WTC11 (cell line): ENCODE measurements around the gene EXO5. TPM values are rescaled to one million over a fixed set of nuclear protein-coding genes. Genes with fewer than 3 reads are reported as not detected.

ENCODE experiments used
- ATF6 ChIP-seq: sonication (generic); formaldehyde crosslinking; IDR thresholded peaks from 2 replicates; pipeline ENCODE4 v1.8.1; 2023; ENCODE audit warnings: mild to moderate bottlenecking, missing genetic modification reagents
- CBFB ChIP-seq: sonication (generic); formaldehyde crosslinking; IDR thresholded peaks from 2 replicates; pipeline ENCODE4 v1.8.1; 2022; ENCODE audit warnings: mild to moderate bottlenecking, low read depth, missing genetic modification reagents
- CREB1 ChIP-seq: sonication (generic); formaldehyde crosslinking; IDR thresholded peaks from 2 replicates; pipeline ENCODE4 v1.8.0; 2023; ENCODE audit warnings: mild to moderate bottlenecking, missing genetic modification reagents
- ELF4 ChIP-seq: sonication (generic); formaldehyde crosslinking; IDR thresholded peaks from 2 replicates; pipeline ENCODE4 v1.8.1; 2022; ENCODE audit warnings: low read depth, mild to moderate bottlenecking, moderate library complexity, missing genetic modification reagents
- EMX1 ChIP-seq: fragments of 250-450 bp; sonication (Bioruptor Pico); IDR thresholded peaks from 2 replicates; pipeline ENCODE4 v1.8.0; 2021; ENCODE audit warnings: mild to moderate bottlenecking
- FOXK1 ChIP-seq: sonication (generic); formaldehyde crosslinking; IDR thresholded peaks from 2 replicates; pipeline ENCODE4 v1.8.0; 2022; ENCODE audit warnings: mild to moderate bottlenecking, moderate library complexity, missing genetic modification reagents
- GRHL2 ChIP-seq: fragments of 250-450 bp; sonication (Bioruptor Pico); IDR thresholded peaks from 2 replicates; pipeline ENCODE4 v1.8.0; 2022; ENCODE audit warnings: mild to moderate bottlenecking, moderate library complexity; ENCODE audit not compliant: insufficient replicate concordance, severe bottlenecking
- HMGXB4 ChIP-seq: sonication (generic); formaldehyde crosslinking; IDR thresholded peaks from 2 replicates; pipeline ENCODE4 v1.8.1; 2023; ENCODE audit warnings: mild to moderate bottlenecking, moderate library complexity, missing genetic modification reagents
- MXD4 ChIP-seq: fragments of 250-450 bp; sonication (Bioruptor Pico); IDR thresholded peaks from 2 replicates; pipeline ENCODE4 v1.8.0; 2021; ENCODE audit warnings: mild to moderate bottlenecking, moderate library complexity, borderline replicate concordance
- NFATC4 ChIP-seq: fragments of 250-450 bp; sonication (Bioruptor Pico); IDR thresholded peaks from 2 replicates; pipeline ENCODE4 v1.9.0; 2021; ENCODE audit warnings: mild to moderate bottlenecking
- NR1H2 ChIP-seq: sonication (generic); formaldehyde crosslinking; IDR thresholded peaks from 2 replicates; pipeline ENCODE4 v1.9.0; 2021; ENCODE audit warnings: mild to moderate bottlenecking, moderate library complexity, missing genetic modification reagents
- NR2C2 ChIP-seq: sonication (generic); formaldehyde crosslinking; IDR thresholded peaks from 2 replicates; pipeline ENCODE4 v1.8.0; 2022; ENCODE audit warnings: mild to moderate bottlenecking, missing genetic modification reagents
- NR3C1 ChIP-seq: sonication (generic); formaldehyde crosslinking; conservative IDR thresholded peaks from 2 replicates; pipeline ENCODE4 v1.8.1; 2023; ENCODE audit warnings: low read depth, mild to moderate bottlenecking, missing genetic modification reagents
- OVOL2 ChIP-seq: fragments of 250-450 bp; sonication (Bioruptor Pico); IDR thresholded peaks from 2 replicates; pipeline ENCODE4 v1.9.0; 2021; ENCODE audit warnings: mild to moderate bottlenecking, borderline replicate concordance
- RELA ChIP-seq: sonication (generic); formaldehyde crosslinking; IDR thresholded peaks from 2 replicates; pipeline ENCODE4 v1.8.1; 2022; ENCODE audit warnings: missing genetic modification reagents, mild to moderate bottlenecking, borderline replicate concordance
- TEAD1 ChIP-seq: sonication (generic); formaldehyde crosslinking; IDR thresholded peaks from 2 replicates; pipeline ENCODE4 v1.8.0; 2022; ENCODE audit warnings: mild to moderate bottlenecking, missing genetic modification reagents
- USF2 ChIP-seq: sonication (generic); formaldehyde crosslinking; IDR thresholded peaks from 2 replicates; pipeline ENCODE4 v1.8.1; 2023; ENCODE audit warnings: mild to moderate bottlenecking, missing genetic modification reagents, moderate library complexity
- ZBTB21 ChIP-seq: sonication (generic); formaldehyde crosslinking; IDR thresholded peaks from 2 replicates; pipeline ENCODE4 v1.8.1; 2023; ENCODE audit warnings: mild to moderate bottlenecking, missing genetic modification reagents, borderline replicate concordance
- ZNF281 ChIP-seq: sonication (generic); formaldehyde crosslinking; IDR thresholded peaks from 2 replicates; pipeline ENCODE4 v1.8.0; 2023; ENCODE audit warnings: mild to moderate bottlenecking, missing genetic modification reagents
- ZNF416 ChIP-seq: fragments of 250-450 bp; sonication (Bioruptor Pico); IDR thresholded peaks from 2 replicates; pipeline ENCODE4 v1.9.0; 2021; ENCODE audit warnings: mild to moderate bottlenecking, inconsistent platforms
- ZNF512 ChIP-seq: sonication (generic); formaldehyde crosslinking; IDR thresholded peaks from 2 replicates; pipeline ENCODE4 v1.8.1; 2022; ENCODE audit warnings: missing genetic modification reagents, borderline replicate concordance
- total RNA-seq: library from RNA; stranded (reverse); gene quantifications from 3 replicates; pipeline ENCODE4 v1.2.3, GENCODE V29; 2021
- TF ChIP-seq, protein P1 (sequence below): sonication (generic); formaldehyde crosslinking; IDR thresholded peaks from 2 replicates; pipeline ENCODE4 v1.8.1; 2022; ENCODE audit warnings: low read depth, missing genetic modification reagents, borderline replicate concordance
- TF ChIP-seq, protein P2 (sequence below): fragments of 250-450 bp; sonication (Bioruptor Pico); IDR thresholded peaks from 2 replicates; pipeline ENCODE4 v1.8.0; 2021; ENCODE audit warnings: mild to moderate bottlenecking

The EXO5 gene
- total RNA-seq, 1 experiment from 2014 or later: 5.5 TPM

DNA sequence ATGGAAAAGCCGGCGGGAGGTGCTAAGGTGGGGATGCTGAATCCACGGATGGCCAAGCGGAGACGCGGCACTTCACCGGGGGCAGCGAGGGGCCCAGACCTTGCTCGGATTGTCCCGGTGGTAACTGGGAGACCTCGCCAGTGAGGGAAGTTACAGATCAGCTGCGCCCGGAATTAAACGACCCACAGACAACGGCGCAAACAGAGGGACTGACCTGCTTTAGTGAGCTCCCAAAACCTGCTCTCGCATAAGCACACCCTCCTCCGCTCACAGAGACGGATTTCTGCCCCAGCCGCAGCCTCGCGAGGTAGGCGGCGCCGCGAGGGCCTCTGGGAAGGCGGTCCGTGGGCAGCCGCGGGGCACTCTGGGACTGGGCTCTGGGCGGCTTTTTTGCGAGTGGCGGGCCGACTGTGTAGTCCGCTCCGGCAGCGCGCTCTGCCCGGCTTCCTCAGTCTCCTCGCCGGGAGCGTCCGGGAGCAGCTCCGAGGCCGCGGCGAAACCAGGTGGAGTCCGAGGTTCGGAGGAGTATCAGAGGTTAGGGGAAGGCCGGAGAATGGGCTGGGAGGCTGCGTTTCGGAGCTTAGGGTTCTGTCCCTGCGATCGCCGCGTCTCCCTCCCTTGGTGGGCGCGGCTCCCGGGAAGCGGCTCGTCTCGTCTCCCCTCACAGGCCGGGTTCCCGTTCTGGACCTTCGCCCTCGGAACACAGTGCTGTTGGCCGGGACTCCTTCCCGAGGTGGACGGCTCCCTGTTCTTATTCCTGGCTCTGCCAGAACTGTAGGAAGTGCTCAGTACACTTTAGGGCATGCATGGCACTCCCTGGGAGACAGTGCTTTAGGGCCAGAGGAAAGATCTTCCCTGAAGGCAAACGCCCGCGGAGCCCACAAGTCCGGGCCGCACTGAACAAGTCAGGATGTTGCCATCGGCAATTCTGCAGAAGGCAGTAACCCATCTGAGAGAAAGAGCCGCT lies at the start of gene EXO5 (continued):
- TF ChIP-seq, protein P1, sequence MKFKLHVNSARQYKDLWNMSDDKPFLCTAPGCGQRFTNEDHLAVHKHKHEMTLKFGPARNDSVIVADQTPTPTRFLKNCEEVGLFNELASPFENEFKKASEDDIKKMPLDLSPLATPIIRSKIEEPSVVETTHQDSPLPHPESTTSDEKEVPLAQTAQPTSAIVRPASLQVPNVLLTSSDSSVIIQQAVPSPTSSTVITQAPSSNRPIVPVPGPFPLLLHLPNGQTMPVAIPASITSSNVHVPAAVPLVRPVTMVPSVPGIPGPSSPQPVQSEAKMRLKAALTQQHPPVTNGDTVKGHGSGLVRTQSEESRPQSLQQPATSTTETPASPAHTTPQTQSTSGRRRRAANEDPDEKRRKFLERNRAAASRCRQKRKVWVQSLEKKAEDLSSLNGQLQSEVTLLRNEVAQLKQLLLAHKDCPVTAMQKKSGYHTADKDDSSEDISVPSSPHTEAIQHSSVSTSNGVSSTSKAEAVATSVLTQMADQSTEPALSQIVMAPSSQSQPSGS (CRISPR knock-in tag): no peak
- TF ChIP-seq ELF4 (CRISPR knock-in tag): no peak
- peak; percentile 93; the same call in 1 of the 2 replicates for TF ChIP-seq HMGXB4 (CRISPR knock-in tag)
- no peak for TF ChIP-seq NR3C1 (CRISPR knock-in tag)
- no peak for TF ChIP-seq OVOL2
- TF ChIP-seq GRHL2 (CRISPR knock-in tag): no peak
- TF ChIP-seq RELA: no peak
- no peak for TF ChIP-seq MXD4 (CRISPR knock-in tag)
- no peak for TF ChIP-seq USF2 (CRISPR knock-in tag)
- TF ChIP-seq ZNF416: no peak
- no peak for TF ChIP-seq EMX1 (CRISPR knock-in tag)
- peak; percentile 47; the same call in 1 of the 2 replicates for TF ChIP-seq TEAD1 (CRISPR knock-in tag)
- TF ChIP-seq ZNF512 (CRISPR knock-in tag): no peak
- TF ChIP-seq, protein P2, sequence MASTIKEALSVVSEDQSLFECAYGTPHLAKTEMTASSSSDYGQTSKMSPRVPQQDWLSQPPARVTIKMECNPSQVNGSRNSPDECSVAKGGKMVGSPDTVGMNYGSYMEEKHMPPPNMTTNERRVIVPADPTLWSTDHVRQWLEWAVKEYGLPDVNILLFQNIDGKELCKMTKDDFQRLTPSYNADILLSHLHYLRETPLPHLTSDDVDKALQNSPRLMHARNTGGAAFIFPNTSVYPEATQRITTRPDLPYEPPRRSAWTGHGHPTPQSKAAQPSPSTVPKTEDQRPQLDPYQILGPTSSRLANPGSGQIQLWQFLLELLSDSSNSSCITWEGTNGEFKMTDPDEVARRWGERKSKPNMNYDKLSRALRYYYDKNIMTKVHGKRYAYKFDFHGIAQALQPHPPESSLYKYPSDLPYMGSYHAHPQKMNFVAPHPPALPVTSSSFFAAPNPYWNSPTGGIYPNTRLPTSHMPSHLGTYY: no peak
- TF ChIP-seq CREB1: 0 out of 2 replicates have a peak, but pooled peaks have one; percentile 53
- TF ChIP-seq ZBTB21 (CRISPR knock-in tag): no peak
- peak; percentile 18; the same call in 1 of the 2 replicates for TF ChIP-seq ZNF281 (CRISPR knock-in tag)
- TF ChIP-seq CBFB (CRISPR knock-in tag): no peak
- TF ChIP-seq NR1H2 (CRISPR knock-in tag): 0 out of 2 replicates have a peak, but pooled peaks have one; percentile 45
- no peak for TF ChIP-seq FOXK1 (CRISPR knock-in tag)
- no peak for TF ChIP-seq NFATC4 (CRISPR knock-in tag)
- TF ChIP-seq ATF6 (CRISPR knock-in tag): no peak
- TF ChIP-seq NR2C2 (CRISPR knock-in tag): no peak
